DMS153 treated with DMSO at 0.1 percent for 48 hours (cell line): ENCODE measurements around the gene KRT23.
A peak's percentile ranks its signal among the peaks of the same experiment; 100 is the strongest.

Experiments
- DNase-seq: peaks from one replicate; lab custom pipeline; 2025; ENCODE audit not compliant: unreplicated experiment; lab: John Stamatoyannopoulos, UW

KRT23 gene

GRCh38 chr17:40937384-40937819 is at the start of gene KRT23:
Gene KRT23, minus strand, starts transcription at chr17:40937646. Its CDS starts 1,043 bp downstream, at chr17:40936603.
- DNase-seq, result no peak

- DNase-seq, result no peak
Measured at GRCh38 chr17:40986920-40987319, 49.5 kb upstream of the KRT23 start.

GRCh38 chr17:40984226-40984625 is 46.8 kb upstream of the KRT23 start, which contains the start of gene KRT40:
Gene KRT40, minus strand, starts transcription at chr17:40984326. Its CDS starts 53 bp downstream, at chr17:40984273.
- DNase-seq, result no peak

- no peak for DNase-seq
Measured at GRCh38 chr17:40981115-40981514, 43.7 kb upstream of the KRT23 start.

- DNase-seq, result no peak
Measured at GRCh38 chr17:40980596-40980995, 43.1 kb upstream of the KRT23 start.

- DNase-seq, result no peak
Measured at GRCh38 chr17:40980117-40980516, 42.7 kb upstream of the KRT23 start.

- DNase-seq, result no peak
Measured at GRCh38 chr17:40978575-40979151, 41.2 kb upstream of the KRT23 start.

- no peak for DNase-seq
Measured at GRCh38 chr17:40975516-40975915, 38.1 kb upstream of the KRT23 start.

GRCh38 chr17:40974366-40974765 is 36.9 kb upstream of the KRT23 start:
- DNase-seq, result no peak

GRCh38 chr17:40967582-40967981 is 30.1 kb upstream of the KRT23 start:
- DNase-seq, result no peak

GRCh38 chr17:40966848-40967247 is 29.4 kb upstream of the KRT23 start, which contains the start of gene KRT39:
Gene KRT39, minus strand, starts transcription at chr17:40966948. Its CDS starts 92 bp downstream, at chr17:40966856.
- no peak for DNase-seq

GRCh38 chr17:40963838-40964237 is 26.4 kb upstream of the KRT23 start:
- no peak for DNase-seq

- no peak for DNase-seq
Measured at GRCh38 chr17:40962059-40962561, 24.7 kb upstream of the KRT23 start.

- DNase-seq, result no peak
Measured at GRCh38 chr17:40961591-40961990, 24.1 kb upstream of the KRT23 start.

GRCh38 chr17:40960144-40960543 is 22.7 kb upstream of the KRT23 start:
- DNase-seq, result no peak

GRCh38 chr17:40958086-40958953 is 20.9 kb upstream of the KRT23 start:
- peak; percentile 31 for DNase-seq

- no peak for DNase-seq
Measured at GRCh38 chr17:40956401-40957254, 19.2 kb upstream of the KRT23 start.

- no peak for DNase-seq
Measured at GRCh38 chr17:40953881-40954280, 16.4 kb upstream of the KRT23 start.

- DNase-seq, result no peak
Measured at GRCh38 chr17:40952661-40953060, 15.2 kb upstream of the KRT23 start.

- DNase-seq, result no peak
Measured at GRCh38 chr17:40952154-40952553, 14.7 kb upstream of the KRT23 start.

GRCh38 chr17:40951011-40951622 is 13.7 kb upstream of the KRT23 start:
- no peak for DNase-seq
